Smooth muscle cell (in vitro differentiated cells): ENCODE data around the gene HTRA1. TPM values are rescaled to one million over a fixed set of nuclear protein-coding genes. Genes with fewer than 3 reads are reported as not detected.

ENCODE experiments used
- DNase-seq: peaks from one replicate; lab custom pipeline; 2025; ENCODE audit not compliant: unreplicated experiment; lab: John Stamatoyannopoulos, UW
- H2AFZ ChIP-seq: fragments of 200-600 bp; sonication (generic); 2 replicates; pipeline ENCODE4 v1.6.0; 2016; ENCODE audit warnings: antibody characterized with exemption, low read depth, mild to moderate bottlenecking
- H3F3A ChIP-seq: fragments of 200-600 bp; sonication (generic); 2 replicates; pipeline ENCODE4 v1.6.0; 2017; ENCODE audit warnings: antibody characterized with exemption, low read depth
- H3K27ac ChIP-seq: fragments of 200-600 bp; sonication (generic); 2 replicates; pipeline ENCODE4 v1.5.1; 2016; ENCODE audit warnings: low read depth, mild to moderate bottlenecking
- H3K27me3 ChIP-seq: fragments of 200-600 bp; sonication (generic); 2 replicates; pipeline ENCODE4 v1.6.1; 2016; ENCODE audit warnings: low read depth, mild to moderate bottlenecking
- H3K36me3 ChIP-seq: fragments of 200-600 bp; sonication (generic); 2 replicates; pipeline ENCODE4 v1.5.1; 2016; ENCODE audit warnings: low read depth
- H3K4me1 ChIP-seq: fragments of 200-600 bp; sonication (generic); 2 replicates; pipeline ENCODE4 v1.5.1; 2016; ENCODE audit warnings: low read depth
- H3K4me2 ChIP-seq: fragments of 200-600 bp; sonication (generic); 2 replicates; pipeline ENCODE4 v1.6.0; 2016; ENCODE audit warnings: mild to moderate bottlenecking
- H3K4me3 ChIP-seq: fragments of 200-600 bp; sonication (generic); 2 replicates; pipeline ENCODE4 v1.5.1; 2016; ENCODE audit warnings: mild to moderate bottlenecking
- H3K79me2 ChIP-seq: fragments of 200-600 bp; sonication (generic); 2 replicates; pipeline ENCODE4 v1.6.0; 2016; ENCODE audit warnings: low read depth, mild to moderate bottlenecking
- H3K9ac ChIP-seq: fragments of 200-600 bp; sonication (generic); 2 replicates; pipeline ENCODE4 v1.6.0; 2016; ENCODE audit warnings: low read depth
- H3K9me3 ChIP-seq: fragments of 200-600 bp; sonication (generic); replicated peaks from 2 replicates; pipeline ENCODE4 v1.5.1; 2016; ENCODE audit warnings: low read depth
- H4K20me1 ChIP-seq: fragments of 200-600 bp; sonication (generic); 2 replicates; pipeline ENCODE4 v1.6.0; 2016; ENCODE audit warnings: low read depth
- WGBS: methylation state at CpG from one replicate; pipeline ENCODE4 v1.1.7; 2016; ENCODE audit warnings: low lambda C conversion rate; 5-methylcytosine and 5-hydroxymethylcytosine counted together
- polyA plus RNA-seq: library from polyadenylated mRNA; unstranded; fragments of >200 nt; fragmentation: Nextera tagmentation; extraction: Ambion mirVana; gene quantifications from 2 replicates; pipeline ENCODE4 v1.2.1, GENCODE V29; 2016
- total RNA-seq: library from RNA; depleted of rRNA; stranded (reverse); fragments of >200 nt; gene quantifications from 2 replicates; pipeline ENCODE4 v1.2.3, GENCODE V29; 2014
- TF ChIP-seq, protein P1 (sequence below): fragments of 200-600 bp; sonication (generic); IDR thresholded peaks from 2 replicates; pipeline ENCODE4 v1.5.1; 2017; ENCODE audit warnings: borderline replicate concordance, mild to moderate bottlenecking, antibody characterized with exemption; ENCODE audit not compliant: insufficient read depth, poor library complexity, severe bottlenecking

Gene HTRA1
- total and polyA plus RNA-seq, 2 experiments from 2014 or later, result 175 to 257 TPM

- no peaks in the 10 kb centered on the region for H3K9me3 ChIP-seq
- peaks cover 26% of the 10 kb centered on the region for H3K4me1 ChIP-seq
Measured at GRCh38 chr10:122478971-122479370, 17.6 kb downstream of the HTRA1 start.

GRCh38 chr10:122480146-122480833 lies 18.9 kb downstream of the HTRA1 start:
- no peak overlapping the region for H3K4me3 ChIP-seq
- WGBS, result 98% methylated on average over 10 of the region's 10 CpGs

More at GRCh38 chr10:122478971-122479370, 17.6 kb downstream of the HTRA1 start:
- Histone ChIP-seq H3K36me3 (no peaks in the 10 kb centered on the region), H3K4me2 (no peak overlapping the region), H3K4me3 (no peak overlapping the region), H3F3A (peaks cover 22% of the 10 kb centered on the region), H4K20me1 (no peaks in the 10 kb centered on the region), H3K79me2 (peaks cover 28% of the 10 kb centered on the region), H2AFZ (no peak overlapping the region), H3K27ac (no peak overlapping the region), H3K9ac (no peak overlapping the region), H3K27me3 (no peaks in the 10 kb centered on the region)
- DNase-seq, result no peak
- TF ChIP-seq, protein P1, sequence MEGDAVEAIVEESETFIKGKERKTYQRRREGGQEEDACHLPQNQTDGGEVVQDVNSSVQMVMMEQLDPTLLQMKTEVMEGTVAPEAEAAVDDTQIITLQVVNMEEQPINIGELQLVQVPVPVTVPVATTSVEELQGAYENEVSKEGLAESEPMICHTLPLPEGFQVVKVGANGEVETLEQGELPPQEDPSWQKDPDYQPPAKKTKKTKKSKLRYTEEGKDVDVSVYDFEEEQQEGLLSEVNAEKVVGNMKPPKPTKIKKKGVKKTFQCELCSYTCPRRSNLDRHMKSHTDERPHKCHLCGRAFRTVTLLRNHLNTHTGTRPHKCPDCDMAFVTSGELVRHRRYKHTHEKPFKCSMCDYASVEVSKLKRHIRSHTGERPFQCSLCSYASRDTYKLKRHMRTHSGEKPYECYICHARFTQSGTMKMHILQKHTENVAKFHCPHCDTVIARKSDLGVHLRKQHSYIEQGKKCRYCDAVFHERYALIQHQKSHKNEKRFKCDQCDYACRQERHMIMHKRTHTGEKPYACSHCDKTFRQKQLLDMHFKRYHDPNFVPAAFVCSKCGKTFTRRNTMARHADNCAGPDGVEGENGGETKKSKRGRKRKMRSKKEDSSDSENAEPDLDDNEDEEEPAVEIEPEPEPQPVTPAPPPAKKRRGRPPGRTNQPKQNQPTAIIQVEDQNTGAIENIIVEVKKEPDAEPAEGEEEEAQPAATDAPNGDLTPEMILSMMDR, result no peak
- WGBS, result 81% methylated on average over 7 of the region's 7 CpGs

DNA sequence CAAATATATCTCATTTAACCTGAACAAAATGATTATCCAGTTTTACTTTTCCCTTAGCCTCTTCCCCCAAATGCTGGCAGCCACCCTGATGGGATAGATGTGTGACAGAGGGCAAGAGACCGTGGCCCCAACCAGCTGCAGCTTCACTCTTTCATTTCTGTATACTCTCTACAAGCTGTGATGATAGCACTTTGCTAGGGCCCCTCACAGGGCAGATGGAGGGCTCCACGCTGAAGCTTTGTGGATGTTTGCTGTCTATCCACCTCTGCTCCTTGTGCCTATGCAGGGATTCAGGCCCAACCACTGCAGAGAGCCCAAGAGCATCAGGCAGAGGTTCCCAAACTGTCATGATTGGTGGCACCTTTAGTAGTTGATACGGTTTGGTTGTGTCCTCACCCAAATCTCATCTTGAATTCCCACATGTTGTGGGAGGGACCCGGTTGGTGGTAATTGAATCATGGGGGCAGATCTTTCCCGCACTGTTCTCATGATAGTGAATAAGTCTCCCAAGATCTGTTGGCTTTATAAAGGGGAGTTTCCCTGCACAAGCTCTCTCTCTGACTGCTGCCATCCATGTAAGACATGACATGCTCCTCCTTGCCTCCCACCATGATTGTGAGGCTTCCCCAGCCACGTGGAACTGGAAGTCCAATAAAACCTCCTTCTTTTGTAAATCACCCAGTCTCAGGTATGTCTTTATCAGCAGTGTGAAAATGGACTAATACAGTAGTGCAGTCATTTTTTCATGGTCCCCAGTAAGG lies 20.1 kb downstream of the HTRA1 start:
- Histone ChIP-seq H3K9me3 (no peaks in the 10 kb centered on the region), H3K4me1 (peaks cover 8% of the 10 kb centered on the region), H3K4me2 (no peak overlapping the region), H3K27ac (no peak overlapping the region), H3K36me3 (no peaks in the 10 kb centered on the region), H4K20me1 (no peaks in the 10 kb centered on the region), H3K79me2 (peaks cover 28% of the 10 kb centered on the region), H3F3A (peaks cover 11% of the 10 kb centered on the region), H2AFZ (no peak overlapping the region), H3K27me3 (no peaks in the 10 kb centered on the region), H3K9ac (no peak overlapping the region), H3K4me3 (no peak overlapping the region)
- TF ChIP-seq, protein P1, result no peak
- DNase-seq, result no peak
- WGBS, result 92% methylated on average over 6 of the region's 6 CpGs

More at GRCh38 chr10:122480146-122480833, 18.9 kb downstream of the HTRA1 start:
- Histone ChIP-seq H3K27ac (no peak overlapping the region), H3K27me3 (no peaks in the 10 kb centered on the region), H2AFZ (no peak overlapping the region), H4K20me1 (no peaks in the 10 kb centered on the region), H3F3A (peaks cover 10% of the 10 kb centered on the region), H3K9me3 (no peaks in the 10 kb centered on the region), H3K36me3 (no peaks in the 10 kb centered on the region), H3K4me1 (peaks cover 13% of the 10 kb centered on the region), H3K4me2 (no peak overlapping the region), H3K79me2 (peaks cover 28% of the 10 kb centered on the region), H3K9ac (no peak overlapping the region)
- TF ChIP-seq, protein P1, result no peak
- DNase-seq, result no peak
